PC-3 (cell line): ENCODE results near the gene PDZRN4. TPM values are rescaled to one million over a fixed set of nuclear protein-coding genes. Genes with fewer than 3 reads are reported as not detected.

Experiments
- ATAC-seq: fragments of 200-7000 bp; cut with Tn5 transposase; 2 replicates; pipeline ENCODE4 v1.9.1; 2020; ENCODE audit warnings: mild to moderate bottlenecking, moderate library complexity
- BruUV-seq: library from RNA; stranded (reverse); fragments of 400-500 nt; replicated peaks from 2 replicates; lab custom pipeline; 2021; lab: Mats Ljungman, UMichigan
- CTCF ChIA-PET: fragments of 300-600 bp; sonication (Branson Sonifier 250); formaldehyde crosslinking; loops from one replicate; lab custom pipeline; 2022; ENCODE audit warnings: antibody characterized with exemption; lab: Charles Lee
- POLR2A ChIA-PET: fragments of 300-600 bp; sonication (Branson Sonifier 250); formaldehyde crosslinking; loops from one replicate; lab custom pipeline; 2022; ENCODE audit warnings: antibody characterized with exemption; ENCODE audit not compliant: unreplicated experiment; lab: Charles Lee
- DNase-seq: peaks from one replicate; pipeline ENCODE4 v3.0.0-alpha.2; 2015
- H2AFZ ChIP-seq: fragments of 300-600 bp; sonication (generic); 2 replicates; pipeline ENCODE4 v1.6.0; 2016; ENCODE audit warnings: antibody characterized with exemption, low read length
- H3F3A ChIP-seq: fragments of 300-600 bp; sonication (generic); one replicate; pipeline ENCODE4 v1.6.0; 2017; ENCODE audit warnings: antibody characterized with exemption, low read length, control low read depth, mild to moderate bottlenecking; ENCODE audit not compliant: unreplicated experiment
- H3K27ac ChIP-seq: fragments of 300-600 bp; sonication (generic); 2 replicates; pipeline ENCODE4 v1.5.1; 2016; ENCODE audit warnings: mild to moderate bottlenecking, low read length
- H3K27me3 ChIP-seq: fragments of 300-600 bp; sonication (generic); 2 replicates; pipeline ENCODE4 v1.6.1; 2016; ENCODE audit warnings: low read length, mixed read lengths
- H3K36me3 ChIP-seq: fragments of 300-600 bp; sonication (generic); 2 replicates; pipeline ENCODE4 v1.6.1; 2016; ENCODE audit warnings: low read depth, mixed run types, low read length, mixed read lengths
- H3K4me1 ChIP-seq: fragments of 300-600 bp; sonication (generic); 2 replicates; pipeline ENCODE4 v1.5.1; 2016; ENCODE audit warnings: low read length; ENCODE audit not compliant: insufficient read depth
- H3K4me2 ChIP-seq: fragments of 300-600 bp; sonication (generic); 2 replicates; pipeline ENCODE4 v1.6.0; 2016; ENCODE audit warnings: low read length
- H3K4me3 ChIP-seq: fragments of 300-600 bp; sonication (generic); 2 replicates; pipeline ENCODE4 v1.5.1; 2016; ENCODE audit warnings: mild to moderate bottlenecking, low read length, mixed read lengths
- H3K79me2 ChIP-seq: fragments of 300-600 bp; sonication (generic); 2 replicates; pipeline ENCODE4 v1.6.1; 2017; ENCODE audit warnings: low read length, mixed read lengths
- H3K9ac ChIP-seq: fragments of 300-600 bp; sonication (generic); 2 replicates; pipeline ENCODE4 v1.6.0; 2016; ENCODE audit warnings: mild to moderate bottlenecking, low read length
- H3K9me2 ChIP-seq: fragments of 300-600 bp; sonication (generic); replicated peaks from 2 replicates; pipeline ENCODE4 v1.6.1; 2016; ENCODE audit warnings: mixed run types, low read length, mixed read lengths
- H3K9me3 ChIP-seq: fragments of 300-600 bp; sonication (generic); 2 replicates; pipeline ENCODE4 v1.6.1; 2016; ENCODE audit warnings: low read length, mixed read lengths
- H4K20me1 ChIP-seq: fragments of 300-600 bp; sonication (generic); 2 replicates; pipeline ENCODE4 v1.6.1; 2016; ENCODE audit warnings: low read length, mixed read lengths
- CTCF ChIP-seq: fragments of 300-600 bp; sonication (generic); conservative IDR thresholded peaks from 2 replicates; pipeline ENCODE4 v1.5.1; 2017; ENCODE audit warnings: antibody characterized with exemption, low read depth, mild to moderate bottlenecking, low read length
- EZH2 ChIP-seq: fragments of 300-600 bp; sonication (generic); IDR thresholded peaks from one replicate; pipeline ENCODE4 v1.6.1; 2017; ENCODE audit warnings: antibody characterized with exemption, mild to moderate bottlenecking, low read length; ENCODE audit not compliant: unreplicated experiment
- EZH2phosphoT487 ChIP-seq: fragments of 300-600 bp; sonication (generic); IDR thresholded peaks from 2 replicates; pipeline ENCODE4 v1.6.1; 2018; ENCODE audit warnings: mild to moderate bottlenecking, antibody characterized with exemption, low read length, borderline replicate concordance
- intact Hi-C: fragments of 100-400 bp; cut with micrococcal nuclease; formaldehyde crosslinking; loops from 2 replicates; pipeline ENCODE4 v1.9.0; 2023
- total RNA-seq: library from RNA; depleted of rRNA; stranded (reverse); fragments of >200 nt; gene quantifications from 2 replicates; pipeline ENCODE4 v1.2.3, GENCODE V29; 2014

The PDZRN4 gene
- total RNA-seq, 1 experiment from 2014 or later, result not detected

DNA sequence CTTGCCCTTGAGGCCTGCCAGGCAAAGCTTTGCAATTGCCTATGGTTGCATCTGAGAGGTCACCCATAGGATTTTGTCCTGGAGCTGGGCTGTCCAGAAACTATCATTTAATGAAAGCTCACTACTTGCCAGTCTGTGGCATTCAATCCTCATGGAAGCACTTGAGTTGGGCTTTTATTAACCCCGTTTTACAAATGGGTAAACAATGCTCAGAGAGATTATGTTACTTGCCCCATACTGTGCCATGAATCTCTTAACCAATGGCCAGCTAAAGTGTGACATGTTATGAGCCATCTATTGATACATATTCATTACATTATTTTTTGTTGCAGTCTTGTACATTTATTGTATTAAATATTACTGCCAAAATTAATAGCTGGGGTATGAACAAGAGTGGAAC, 35.9 kb downstream of the PDZRN4 start:
- no peak for ATAC-seq
- Histone ChIP-seq H3K9ac (no peak overlapping the region), H3K79me2 (no peaks in the 10 kb centered on the region), H3K4me1 (no peaks in the 10 kb centered on the region), H3K27ac (no peak overlapping the region), H3K4me2 (no peak overlapping the region), H3K36me3 (no peaks in the 10 kb centered on the region), H2AFZ (no peak overlapping the region), H3K27me3 (peaks cover 14% of the 10 kb centered on the region), H3K9me2 (no peaks in the 10 kb centered on the region), H3K4me3 (no peak overlapping the region), H3F3A (no peaks in the 10 kb centered on the region), H3K9me3 (no peaks in the 10 kb centered on the region), H4K20me1 (no peaks in the 10 kb centered on the region)
- POLR2A ChIA-PET, result no interaction called here
- intact Hi-C loops, result no loop called here
- DNase-seq, result no peak
- no TSS peak for BruUV-seq
- TF ChIP-seq EZH2phosphoT487, result no peak
- TF ChIP-seq CTCF, result no peak
- TF ChIP-seq EZH2, result no peak
- CTCF ChIA-PET, result no interaction called here

DNA sequence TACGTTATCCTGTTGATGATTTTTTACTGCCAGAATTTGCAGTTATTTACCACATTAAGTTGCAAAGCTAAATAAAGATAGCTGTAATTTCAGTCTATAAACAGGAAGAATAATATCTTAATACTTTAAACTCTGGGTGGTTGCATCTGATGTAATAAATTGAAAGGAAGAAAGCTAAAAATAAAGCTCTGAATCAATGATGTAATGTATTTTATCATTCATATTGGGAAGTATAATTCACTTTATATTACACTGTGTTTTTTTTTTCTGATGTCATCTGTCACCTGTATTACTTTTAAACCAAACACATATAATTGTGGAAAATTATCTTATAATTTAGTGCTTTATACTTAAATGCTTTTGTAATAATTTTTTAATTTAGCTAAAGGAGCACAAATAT, 37.1 kb downstream of the PDZRN4 start:
- H2AFZ ChIP-seq, result no peak overlapping the region
- H3K4me2 ChIP-seq, result no peak overlapping the region
- no peaks in the 10 kb centered on the region for H3F3A ChIP-seq
- H4K20me1 ChIP-seq, result no peaks in the 10 kb centered on the region
- no peaks in the 10 kb centered on the region for H3K9me2 ChIP-seq
- no peaks in the 10 kb centered on the region for H3K4me1 ChIP-seq
- H3K4me3 ChIP-seq, result no peak overlapping the region
- POLR2A ChIA-PET, result no interaction called here
- no peak overlapping the region for H3K27ac ChIP-seq
- H3K36me3 ChIP-seq, result no peaks in the 10 kb centered on the region
- TF ChIP-seq CTCF (no peak), EZH2phosphoT487 (no peak), EZH2 (no peak)
- BruUV-seq, result no TSS peak
- DNase-seq, result no peak
- no peak for ATAC-seq
- H3K9me3 ChIP-seq, result no peaks in the 10 kb centered on the region
- peaks cover 20% of the 10 kb centered on the region for H3K27me3 ChIP-seq
- intact Hi-C loops, result no loop called here
- no peak overlapping the region for H3K9ac ChIP-seq
- H3K79me2 ChIP-seq, result no peaks in the 10 kb centered on the region
- CTCF ChIA-PET, result no interaction called here

DNA sequence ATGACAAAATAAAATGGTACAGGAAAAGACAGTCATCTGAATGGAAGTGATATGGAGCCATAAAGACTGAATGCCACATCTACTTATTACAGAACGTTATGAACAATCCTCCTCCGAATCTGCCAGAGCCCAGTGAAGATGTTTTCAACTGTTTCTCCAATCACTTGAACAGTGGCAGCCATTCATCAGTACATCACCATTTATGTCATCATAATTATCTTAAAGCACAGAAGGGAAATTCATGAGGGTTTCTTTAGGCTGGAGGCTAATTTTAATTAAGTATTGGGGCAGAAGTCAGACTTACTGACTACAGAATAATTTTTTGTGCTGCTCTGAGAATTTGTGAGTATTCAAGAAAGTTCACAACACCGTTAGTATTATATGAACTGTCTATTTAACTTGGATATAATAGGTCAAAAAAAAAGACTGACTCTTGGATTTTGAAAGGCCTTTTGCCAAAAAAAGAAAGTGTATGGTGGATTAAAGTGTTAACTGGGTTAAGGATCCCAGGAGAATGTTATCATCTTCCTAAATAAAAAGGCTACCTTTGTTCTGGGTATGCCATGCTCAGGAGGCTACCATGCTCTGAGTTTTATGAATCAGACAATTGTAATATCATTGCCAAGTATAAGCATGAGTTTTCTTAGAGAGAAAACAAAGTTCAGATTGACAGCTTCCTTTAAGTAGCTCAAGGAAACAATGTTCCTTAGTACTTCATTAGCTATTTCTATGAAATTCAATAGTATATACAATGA, 40.1 kb downstream of the PDZRN4 start:
- BruUV-seq, result no TSS peak

More for the DNA sequence above, 40.1 kb downstream of the PDZRN4 start:
- no peaks in the 10 kb centered on the region for H3K4me1 ChIP-seq
- no peak overlapping the region for H2AFZ ChIP-seq
- no peaks in the 10 kb centered on the region for H3K9me2 ChIP-seq
- peaks cover 20% of the 10 kb centered on the region; the same call in 1 of the 2 replicates for H3K27me3 ChIP-seq
- no peaks in the 10 kb centered on the region for H3K79me2 ChIP-seq
- DNase-seq, result no peak
- no peak overlapping the region for H3K9ac ChIP-seq
- intact Hi-C loops, result no loop called here
- H4K20me1 ChIP-seq, result no peaks in the 10 kb centered on the region
- H3F3A ChIP-seq, result no peaks in the 10 kb centered on the region
- H3K9me3 ChIP-seq, result no peaks in the 10 kb centered on the region
- ATAC-seq, result no peak
- H3K36me3 ChIP-seq, result no peaks in the 10 kb centered on the region
- ChIA-PET CTCF (no interaction called here), POLR2A (no interaction called here)
- no peak overlapping the region for H3K4me2 ChIP-seq
- TF ChIP-seq EZH2phosphoT487, result no peak
- TF ChIP-seq EZH2, result no peak
- no peak for TF ChIP-seq CTCF
- no peak overlapping the region for H3K4me3 ChIP-seq
- H3K27ac ChIP-seq, result no peak overlapping the region
